Measurements from ENCODE around the gene TRABD.
A peak's percentile ranks its signal among the peaks of the same experiment; 100 is the strongest.
"Not testable (repeated sequence)": the region's sequence is repeated elsewhere in the genome, so short reads cannot be mapped to it uniquely, and the experiment has no call there.

The TRABD gene

GRCh38 chr22:50189849-50190181, 4.1 kb downstream of the TRABD start:
- no peak for DNase-seq

- DNase-seq = peak; percentile 30
These were observed 4.6 kb downstream of the TRABD start for GRCh38 chr22:50190182-50190940.

GRCh38 chr22:50190941-50191741, 5.4 kb downstream of the TRABD start:
- DNase-seq = peak; percentile 44

- no peak for DNase-seq
These were observed 6.9 kb downstream of the TRABD start for GRCh38 chr22:50192436-50193204.

- DNase-seq = no peak
These were observed 7.9 kb downstream of the TRABD start for GRCh38 chr22:50193621-50194020.

GRCh38 chr22:50194037-50194805, 8.5 kb downstream of the TRABD start:
- DNase-seq = no peak

GRCh38 chr22:50196256-50196655, 10.5 kb downstream of the TRABD start:
- no peak for DNase-seq

- DNase-seq = no peak
These were observed 11.5 kb downstream of the TRABD start for GRCh38 chr22:50197000-50197800.

- DNase-seq = no peak
These were observed 12.3 kb downstream of the TRABD start for GRCh38 chr22:50197856-50198623.

GRCh38 chr22:50198624-50199017, 12.9 kb downstream of the TRABD start:
- DNase-seq = no peak

GRCh38 chr22:50199251-50199721, 13.6 kb downstream of the TRABD start:
- DNase-seq = no peak

GRCh38 chr22:50199829-50200460, 14.2 kb downstream of the TRABD start:
- no peak for DNase-seq

GRCh38 chr22:50200461-50201190, 14.9 kb downstream of the TRABD start, which contains the start of gene SELENOO:
Gene SELENOO (plus strand): TSS chr22:50201011. CDS start chr22:50201037, 26 bp downstream.
- DNase-seq = peak; percentile 87

- DNase-seq = no peak
These were observed 15.7 kb downstream of the TRABD start for GRCh38 chr22:50201191-50202129.

- DNase-seq = no peak
These were observed 16.5 kb downstream of the TRABD start for GRCh38 chr22:50202130-50202666.

- no peak for DNase-seq
These were observed 17.6 kb downstream of the TRABD start for GRCh38 chr22:50203288-50203687.

GRCh38 chr22:50204571-50204970, 18.9 kb downstream of the TRABD start:
- no peak for DNase-seq

GRCh38 chr22:50204998-50205397, 19.3 kb downstream of the TRABD start:
- DNase-seq = not testable (repeated sequence)

Data from fibroblast of skin of right quadriceps (primary cell).